NB4 (cell line): ENCODE measurements around the gene RPE.

ENCODE experiments used
- CTCF ChIP-seq: IDR thresholded peaks from one replicate; pipeline ENCODE4 v1.5.1; 2012; ENCODE audit warnings: low read depth, low read length
- MYC ChIP-seq: IDR thresholded peaks from 2 replicates; pipeline ENCODE4 v1.6.1; 2011; ENCODE audit warnings: low read depth, low read length
- POLR2A ChIP-seq: IDR thresholded peaks from 2 replicates; pipeline ENCODE4 v1.6.1; 2011; ENCODE audit warnings: mild to moderate bottlenecking; ENCODE audit not compliant: insufficient read length; ENCODE audit errors: extremely low read depth
- TF ChIP-seq, protein P1 (sequence below): IDR thresholded peaks from 2 replicates; pipeline ENCODE4 v1.6.1; 2011; ENCODE audit warnings: low read depth, low read length

GRCh38 chr2:210009126-210009525 is 6.7 kb downstream of the RPE start:
- no peak for TF ChIP-seq CTCF
- no peak for TF ChIP-seq POLR2A
- TF ChIP-seq, protein P1, sequence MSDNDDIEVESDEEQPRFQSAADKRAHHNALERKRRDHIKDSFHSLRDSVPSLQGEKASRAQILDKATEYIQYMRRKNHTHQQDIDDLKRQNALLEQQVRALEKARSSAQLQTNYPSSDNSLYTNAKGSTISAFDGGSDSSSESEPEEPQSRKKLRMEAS = no peak
- TF ChIP-seq MYC = no peak
